Esophagus squamous epithelium (tissue), 4 donors: Measurements from ENCODE around the gene ITGA6.

Experiments
- CTCF ChIP-seq, 6 experiments: fragments of 450-650 bp in 4 of 6; fragments of 200-600 bp in 2 of 6; sonication (generic) in 2 of 6; IDR thresholded peaks; one replicate each; pipeline ENCODE4 v1.5.1; 2016 to 2019; ENCODE audit warnings: antibody characterized with exemption in 6 of 6, mild to moderate bottlenecking in 4 of 6, moderate library complexity in 4 of 6
- POLR2A ChIP-seq, 4 donors: fragments of 450-650 bp; IDR thresholded peaks; one replicate each; pipeline ENCODE4 v1.6.1; 2017; ENCODE audit warnings: antibody characterized with exemption in 4 of 4, mild to moderate bottlenecking in 4 of 4, moderate library complexity in 3 of 4

GRCh38 chr2:172533687-172534086 lies 106.3 kb downstream of the ITGA6 start:
- TF ChIP-seq CTCF (IDR thresholded peaks at IDR 0.05) (no peak), POLR2A (IDR thresholded peaks at IDR 0.05) (no peak)
